Liver (tissue), 9 donors: ENCODE results near the gene PRDX6. TPM values are rescaled to one million over a fixed set of nuclear protein-coding genes. Genes with fewer than 3 reads are reported as not detected.
A peak's percentile ranks its signal among the peaks of the same experiment; 100 is the strongest.
"Not testable (repeated sequence)": the region's sequence is repeated elsewhere in the genome, so short reads cannot be mapped to it uniquely, and the experiment has no call there.

ENCODE experiments used
- DNase-seq: peaks from one replicate; pipeline ENCODE4 v3.0.0-alpha.2; 2017; ENCODE audit warnings: low spot score
- H3K27ac ChIP-seq, 2 donors: one replicate each; pipeline ENCODE4 v1.7.0; 2013; ENCODE audit warnings: inconsistent platforms in 2 of 2, low read length in 2 of 2, control low read depth in 1 of 2, low read depth in 1 of 2, mild to moderate bottlenecking in 1 of 2
- H3K27me3 ChIP-seq, 4 donors: one replicate each; pipeline versions ENCODE4 v1.6.1 to v1.7.0; 2013; ENCODE audit warnings: low read length in 3 of 4, inconsistent platforms in 1 of 4, mild to moderate bottlenecking in 1 of 4, moderate library complexity in 1 of 4; ENCODE audit not compliant: control insufficient read depth in 4 of 4, insufficient read depth in 4 of 4
- H3K36me3 ChIP-seq, 4 donors: one replicate each; pipeline versions ENCODE4 v1.6.1 to v1.7.0; 2013; ENCODE audit warnings: low read length in 3 of 4, mild to moderate bottlenecking in 3 of 4, low read depth in 1 of 4, moderate library complexity in 1 of 4; ENCODE audit not compliant: control insufficient read depth in 4 of 4, insufficient read depth in 3 of 4
- H3K4me1 ChIP-seq, 4 donors: one replicate each; pipeline versions ENCODE4 v1.6.1 to v1.7.0; 2013; ENCODE audit warnings: low read length in 3 of 4, mild to moderate bottlenecking in 3 of 4, moderate library complexity in 1 of 4; ENCODE audit not compliant: control insufficient read depth in 4 of 4, insufficient read depth in 4 of 4
- H3K4me3 ChIP-seq, 3 donors: one replicate each; pipeline versions ENCODE4 v1.6.1 to v1.7.0; 2013; ENCODE audit warnings: low read length in 3 of 3, control low read depth in 1 of 3, low read depth in 1 of 3, mild to moderate bottlenecking in 1 of 3
- H3K9ac ChIP-seq, 2 donors: one replicate each; pipeline ENCODE4 v1.7.0; 2013; ENCODE audit warnings: low read length in 2 of 2, mild to moderate bottlenecking in 2 of 2, moderate library complexity in 2 of 2, control low read depth in 1 of 2, low read depth in 1 of 2
- H3K9me3 ChIP-seq, 4 donors: one replicate each; pipeline versions ENCODE4 v1.6.1 to v1.7.0; 2013; ENCODE audit warnings: low read length in 3 of 4; ENCODE audit not compliant: control insufficient read depth in 4 of 4
- ATF3 ChIP-seq: IDR thresholded peaks from 2 replicates; pipeline ENCODE4 v1.6.1; 2016; ENCODE audit warnings: antibody characterized with exemption
- CTCF ChIP-seq: fragments of 150-350 bp; IDR thresholded peaks from 2 replicates; pipeline ENCODE4 v1.5.1; 2017; ENCODE audit warnings: improper control_type of control experiment, low read depth, low read length; ENCODE audit not compliant: missing input control
- EGR1 ChIP-seq, 2 donors: IDR thresholded peaks; 2 replicates each; pipeline ENCODE4 v1.6.1; 2016 to 2018; ENCODE audit warnings: antibody characterized with exemption in 2 of 2, low read depth in 2 of 2
- FOXA1 ChIP-seq: IDR thresholded peaks from 2 replicates; pipeline ENCODE4 v1.6.1; 2016; ENCODE audit warnings: antibody characterized with exemption
- FOXA2 ChIP-seq: IDR thresholded peaks from 2 replicates; pipeline ENCODE4 v1.6.1; 2016; ENCODE audit warnings: antibody characterized with exemption
- GABPA ChIP-seq, 2 donors: IDR thresholded peaks in 1 of 2; conservative IDR thresholded peaks in 1 of 2; 2 replicates each; pipeline ENCODE4 v1.6.1; 2016; ENCODE audit warnings: antibody characterized with exemption in 2 of 2, mild to moderate bottlenecking in 1 of 2, moderate library complexity in 1 of 2
- HNF4A ChIP-seq, 2 donors: conservative IDR thresholded peaks; 2 replicates each; pipeline ENCODE4 v1.6.1; 2016; ENCODE audit warnings: antibody characterized with exemption in 2 of 2, mild to moderate bottlenecking in 2 of 2
- HNF4G ChIP-seq: IDR thresholded peaks from 2 replicates; pipeline ENCODE4 v1.6.1; 2016; ENCODE audit warnings: antibody characterized with exemption
- JUND ChIP-seq, 2 donors: IDR thresholded peaks; 2 replicates each; pipeline ENCODE4 v1.6.1; 2016; ENCODE audit warnings: antibody characterized with exemption in 2 of 2
- NR2F2 ChIP-seq: IDR thresholded peaks from 2 replicates; pipeline ENCODE4 v1.6.1; 2016; ENCODE audit warnings: antibody characterized with exemption
- RAD21 ChIP-seq, 2 donors: IDR thresholded peaks; 2 replicates each; pipeline ENCODE4 v1.6.1; 2016; ENCODE audit warnings: antibody characterized with exemption in 2 of 2, mild to moderate bottlenecking in 2 of 2
- REST ChIP-seq: IDR thresholded peaks from 2 replicates; pipeline ENCODE4 v1.6.1; 2016; ENCODE audit warnings: antibody characterized with exemption, mild to moderate bottlenecking
- RXRA ChIP-seq, 2 donors: IDR thresholded peaks; 2 replicates each; pipeline ENCODE4 v1.6.1; 2017 to 2018; ENCODE audit warnings: antibody characterized with exemption in 2 of 2, mild to moderate bottlenecking in 1 of 2
- SP1 ChIP-seq: IDR thresholded peaks from 2 replicates; pipeline ENCODE4 v1.6.1; 2018; ENCODE audit warnings: antibody characterized with exemption, mild to moderate bottlenecking
- TAF1 ChIP-seq: conservative IDR thresholded peaks from 2 replicates; pipeline ENCODE4 v1.6.1; 2016; ENCODE audit warnings: antibody characterized with exemption, mild to moderate bottlenecking
- YY1 ChIP-seq: IDR thresholded peaks from 2 replicates; pipeline ENCODE4 v1.6.1; 2016; ENCODE audit warnings: antibody characterized with exemption, mild to moderate bottlenecking
- ZBTB33 ChIP-seq: IDR thresholded peaks from 2 replicates; pipeline ENCODE4 v1.6.1; 2016; ENCODE audit warnings: antibody characterized with exemption
- WGBS: extraction: QIAGEN DNeasy Blood & Tissue Kit; methylation state at CpG from one replicate; pipeline ENCODE4 v1.1.7; 2013; 5-methylcytosine and 5-hydroxymethylcytosine counted together
- polyA plus RNA-seq, 2 donors: library from polyadenylated mRNA; stranded (reverse) in 1 of 2; unstranded in 1 of 2; fragments of 200-250 nt in 1 of 2; fragments of >200 nt in 1 of 2; fragmentation: Nextera tagmentation in 1 of 2; extraction: Ambion mirVana in 1 of 2; gene quantifications; one replicate each; pipeline versions ENCODE4 v1.2.1 to v1.2.3, GENCODE V29; 2013 to 2015
- total RNA-seq, 2 donors: library from RNA; depleted of rRNA; stranded (reverse); fragments of >200 nt; gene quantifications; one replicate each; pipeline ENCODE4 v1.2.3, GENCODE V29; 2014
- TF ChIP-seq, protein P1 (sequence below): IDR thresholded peaks from 2 replicates; pipeline ENCODE4 v1.6.1; 2016; ENCODE audit warnings: antibody characterized with exemption
- donor health status: healthy.
- donor health status: healthy.
- donor health status: healthy.
- donor health status: healthy.
- donor health status: healthy.

Gene PRDX6
- total and polyA plus RNA-seq, 4 donors = 147 to 370 (median 240) TPM

GRCh38 chr1:173474097-173474779, 2.9 kb upstream of the PRDX6 start:
- no peak for DNase-seq
- Histone ChIP-seq H3K27ac (peak overlapping the region; percentile 59 to 92), H3K36me3 (peaks cover 0 to 3% (median 0%) of the 10 kb centered on the region in 4 donors), H3K27me3 (no peaks in the 10 kb centered on the region), H3K9me3 (no peaks in the 10 kb centered on the region), H3K4me3 (no peak overlapping the region), H3K9ac (peak overlapping the region in 1 of 2 donors; percentile 8), H3K4me1 (peaks cover 6 to 50% (median 41%) of the 10 kb centered on the region in 4 donors)
- WGBS = 62% methylated on average over 5 of the region's 5 CpGs
- TF ChIP-seq SP1 = no peak
- no peak for TF ChIP-seq HNF4G
- TF ChIP-seq ATF3 = no peak
- no peak for TF ChIP-seq FOXA1
- TF ChIP-seq JUND (IDR thresholded peaks at IDR 0.05) = peak in 1 of 2 donors; percentile 8
- peak; percentile 69 for TF ChIP-seq YY1
- TF ChIP-seq, protein P1, sequence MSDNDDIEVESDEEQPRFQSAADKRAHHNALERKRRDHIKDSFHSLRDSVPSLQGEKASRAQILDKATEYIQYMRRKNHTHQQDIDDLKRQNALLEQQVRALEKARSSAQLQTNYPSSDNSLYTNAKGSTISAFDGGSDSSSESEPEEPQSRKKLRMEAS = peak; percentile 31
- no peak for TF ChIP-seq ZBTB33
- TF ChIP-seq FOXA2 = peak; percentile 18
- peak; percentile 36 for TF ChIP-seq TAF1
- TF ChIP-seq GABPA (IDR thresholded peaks at IDR 0.05 in 1 of 2, conservative IDR thresholded peaks at IDR 0.05 in 1 of 2) = no peak
- TF ChIP-seq RXRA (IDR thresholded peaks at IDR 0.05) = peak; percentile 56 to 60
- TF ChIP-seq CTCF = no peak
- TF ChIP-seq EGR1 (IDR thresholded peaks at IDR 0.05; ENCODE audit: low read depth in 2 of 2) = no peak
- peak; percentile 42 for TF ChIP-seq NR2F2
- TF ChIP-seq HNF4A (conservative IDR thresholded peaks at IDR 0.05) = peak; percentile 21 to 35
- TF ChIP-seq REST = no peak
- TF ChIP-seq RAD21 (IDR thresholded peaks at IDR 0.05) = peak in 1 of 2 donors; percentile 15

DNA sequence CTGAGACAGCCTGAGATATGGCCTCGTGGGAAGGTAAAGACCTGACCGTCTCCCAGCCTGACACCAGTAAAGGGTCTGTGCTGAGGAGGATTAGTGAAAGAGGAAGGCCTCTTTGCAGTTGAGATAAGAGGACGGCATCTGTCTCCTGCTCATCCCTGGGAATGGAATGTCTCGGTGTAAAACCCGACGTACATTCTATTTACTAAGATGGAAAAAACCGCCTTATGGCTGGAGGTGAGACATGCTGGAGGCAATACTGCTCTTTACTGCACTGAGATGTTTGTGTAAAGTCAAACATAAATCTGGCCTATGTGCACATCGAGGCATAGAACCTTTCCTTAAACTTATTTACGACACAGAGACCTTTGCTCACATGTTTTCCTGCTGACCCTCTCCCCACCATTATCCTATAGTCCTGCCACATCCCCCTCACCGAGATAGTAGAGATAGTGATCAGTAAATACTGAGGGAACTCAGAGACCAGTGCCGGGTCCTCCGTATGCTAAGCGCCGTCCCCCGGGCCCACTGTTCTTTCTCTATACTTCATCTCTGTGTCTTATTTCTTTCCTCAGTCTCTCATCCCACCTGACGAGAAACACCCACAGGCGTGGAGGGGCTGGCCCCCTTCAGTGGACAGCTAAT, 2.2 kb upstream of the PRDX6 start:
- not testable (repeated sequence) for H3K27me3 ChIP-seq, H3K9me3 ChIP-seq, DNase-seq, H3K36me3 ChIP-seq
- 53% methylated on average over 17 of the region's 17 CpGs for WGBS
- Histone ChIP-seq H3K27ac (peak overlapping the region; percentile 92 to 97), H3K4me1 (peaks cover 6 to 56% (median 48%) of the 10 kb centered on the region in 4 donors), H3K4me3 (peak overlapping the region in 2 of 3 donors; percentile 8 to 28), H3K9ac (peak overlapping the region in 1 of 2 donors; percentile 54)
